ENCODE measurements around the gene XPO1.
"Not testable (repeated sequence)": the region's sequence is repeated elsewhere in the genome, so short reads cannot be mapped to it uniquely, and the experiment has no call there.

XPO1 gene, protein sequence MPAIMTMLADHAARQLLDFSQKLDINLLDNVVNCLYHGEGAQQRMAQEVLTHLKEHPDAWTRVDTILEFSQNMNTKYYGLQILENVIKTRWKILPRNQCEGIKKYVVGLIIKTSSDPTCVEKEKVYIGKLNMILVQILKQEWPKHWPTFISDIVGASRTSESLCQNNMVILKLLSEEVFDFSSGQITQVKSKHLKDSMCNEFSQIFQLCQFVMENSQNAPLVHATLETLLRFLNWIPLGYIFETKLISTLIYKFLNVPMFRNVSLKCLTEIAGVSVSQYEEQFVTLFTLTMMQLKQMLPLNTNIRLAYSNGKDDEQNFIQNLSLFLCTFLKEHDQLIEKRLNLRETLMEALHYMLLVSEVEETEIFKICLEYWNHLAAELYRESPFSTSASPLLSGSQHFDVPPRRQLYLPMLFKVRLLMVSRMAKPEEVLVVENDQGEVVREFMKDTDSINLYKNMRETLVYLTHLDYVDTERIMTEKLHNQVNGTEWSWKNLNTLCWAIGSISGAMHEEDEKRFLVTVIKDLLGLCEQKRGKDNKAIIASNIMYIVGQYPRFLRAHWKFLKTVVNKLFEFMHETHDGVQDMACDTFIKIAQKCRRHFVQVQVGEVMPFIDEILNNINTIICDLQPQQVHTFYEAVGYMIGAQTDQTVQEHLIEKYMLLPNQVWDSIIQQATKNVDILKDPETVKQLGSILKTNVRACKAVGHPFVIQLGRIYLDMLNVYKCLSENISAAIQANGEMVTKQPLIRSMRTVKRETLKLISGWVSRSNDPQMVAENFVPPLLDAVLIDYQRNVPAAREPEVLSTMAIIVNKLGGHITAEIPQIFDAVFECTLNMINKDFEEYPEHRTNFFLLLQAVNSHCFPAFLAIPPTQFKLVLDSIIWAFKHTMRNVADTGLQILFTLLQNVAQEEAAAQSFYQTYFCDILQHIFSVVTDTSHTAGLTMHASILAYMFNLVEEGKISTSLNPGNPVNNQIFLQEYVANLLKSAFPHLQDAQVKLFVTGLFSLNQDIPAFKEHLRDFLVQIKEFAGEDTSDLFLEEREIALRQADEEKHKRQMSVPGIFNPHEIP (N-terminal part only)

DNA sequence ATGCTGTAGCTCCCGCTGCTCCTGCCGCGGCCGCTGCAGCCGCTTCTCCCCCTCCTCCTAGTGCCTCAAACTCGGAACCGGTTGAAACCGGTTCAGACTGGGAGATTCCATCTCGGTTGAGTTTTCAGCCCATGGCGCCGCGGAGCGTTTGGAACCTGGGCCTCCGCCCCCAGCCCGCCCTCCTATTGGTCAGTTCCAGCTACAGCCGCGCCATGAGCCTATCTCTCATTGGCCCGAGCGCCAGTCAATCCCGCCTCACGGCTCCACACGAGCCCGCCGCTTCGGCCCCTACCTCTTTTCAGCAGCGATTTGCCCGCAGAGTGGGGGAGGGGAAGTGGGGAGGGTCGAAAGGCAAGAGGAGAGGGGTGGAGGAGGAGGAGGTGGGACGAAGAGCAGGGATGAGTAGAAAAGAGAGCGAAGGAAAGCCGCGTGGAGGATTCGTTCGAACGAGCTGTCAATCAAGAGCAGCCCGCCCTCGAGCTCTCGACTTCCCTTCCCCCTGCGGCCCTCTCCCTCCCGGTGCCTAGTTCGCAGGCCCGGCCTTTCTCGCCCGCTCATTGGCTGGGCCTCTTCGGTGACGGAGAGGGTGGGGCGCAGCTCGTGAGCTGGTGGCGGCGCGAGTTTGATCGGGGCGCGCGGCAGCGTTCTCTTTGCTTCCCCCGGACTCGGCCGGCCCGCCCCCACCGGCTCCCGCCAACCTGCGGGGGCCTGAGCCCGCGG, at the start of gene XPO1:
Gene XPO1, minus strand, starts transcription at position 157 of the 720 bp plus-strand sequence. CDS start 4,459 bp downstream, outside the sequence.
- peak within 1 kb of the TSS; percentile 80 for H3K27ac ChIP-seq (ENCODE audit: low read depth, low read length)
- peaks cover 9% of the 10 kb centered on the region; the same call in 1 of the 2 replicates for H3F3A ChIP-seq (ENCODE audit: control insufficient read depth, insufficient read depth)
- H3K9me3 ChIP-seq (ENCODE audit: control insufficient read depth, insufficient read depth, low read length) = no peaks in the 10 kb centered on the region
- peaks cover 44% of the 10 kb centered on the region for H3K36me3 ChIP-seq (ENCODE audit: control insufficient read depth, low read length)
- H3K4me1 ChIP-seq (ENCODE audit: control insufficient read depth, low read length) = peaks cover 34% of the 10 kb centered on the region
- H3K4me2 ChIP-seq (ENCODE audit: low read length) = peak within 1 kb of the TSS; percentile 88
- H3K4me3 ChIP-seq (ENCODE audit: low read length) = peak within 1 kb of the TSS; percentile 89
- TF ChIP-seq, protein P1, sequence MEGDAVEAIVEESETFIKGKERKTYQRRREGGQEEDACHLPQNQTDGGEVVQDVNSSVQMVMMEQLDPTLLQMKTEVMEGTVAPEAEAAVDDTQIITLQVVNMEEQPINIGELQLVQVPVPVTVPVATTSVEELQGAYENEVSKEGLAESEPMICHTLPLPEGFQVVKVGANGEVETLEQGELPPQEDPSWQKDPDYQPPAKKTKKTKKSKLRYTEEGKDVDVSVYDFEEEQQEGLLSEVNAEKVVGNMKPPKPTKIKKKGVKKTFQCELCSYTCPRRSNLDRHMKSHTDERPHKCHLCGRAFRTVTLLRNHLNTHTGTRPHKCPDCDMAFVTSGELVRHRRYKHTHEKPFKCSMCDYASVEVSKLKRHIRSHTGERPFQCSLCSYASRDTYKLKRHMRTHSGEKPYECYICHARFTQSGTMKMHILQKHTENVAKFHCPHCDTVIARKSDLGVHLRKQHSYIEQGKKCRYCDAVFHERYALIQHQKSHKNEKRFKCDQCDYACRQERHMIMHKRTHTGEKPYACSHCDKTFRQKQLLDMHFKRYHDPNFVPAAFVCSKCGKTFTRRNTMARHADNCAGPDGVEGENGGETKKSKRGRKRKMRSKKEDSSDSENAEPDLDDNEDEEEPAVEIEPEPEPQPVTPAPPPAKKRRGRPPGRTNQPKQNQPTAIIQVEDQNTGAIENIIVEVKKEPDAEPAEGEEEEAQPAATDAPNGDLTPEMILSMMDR (IDR thresholded peaks at IDR 0.05; ENCODE audit: low read depth, low read length, poor library complexity, severe bottlenecking) = no peak
- TF ChIP-seq EZH2phosphoT487 (IDR thresholded peaks at IDR 0.05; ENCODE audit: borderline replicate concordance, low read length) = no peak
- H3K9me2 ChIP-seq (replicated peaks; ENCODE audit: control insufficient read depth, low read length) = no peaks in the 10 kb centered on the region
- H3K79me2 ChIP-seq (ENCODE audit: control insufficient read depth, low read length) = peaks cover 54% of the 10 kb centered on the region
- H3K27me3 ChIP-seq (ENCODE audit: control insufficient read depth, low read length) = no peaks in the 10 kb centered on the region
- peaks cover 26% of the 10 kb centered on the region for H4K20me1 ChIP-seq (ENCODE audit: control insufficient read depth, insufficient read depth, low read depth, low read length)

DNA sequence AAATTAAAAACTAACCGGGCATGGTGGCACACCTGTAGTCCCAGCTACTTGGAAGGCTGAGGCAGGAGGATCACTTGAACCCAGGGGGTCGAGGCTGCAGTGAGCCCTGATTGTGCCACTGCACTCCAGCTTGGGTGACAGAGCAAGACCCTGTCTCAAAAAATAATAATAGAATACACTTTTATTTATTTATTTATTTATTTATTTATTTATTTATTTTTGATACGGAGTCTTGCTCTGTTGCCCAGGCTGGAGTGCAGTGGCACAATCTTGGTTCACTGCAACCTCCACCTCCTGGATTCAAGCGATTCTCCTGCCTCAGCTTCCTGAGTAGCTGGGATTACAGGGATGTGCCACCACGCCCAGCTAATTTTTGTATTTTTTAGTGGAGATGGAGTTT, 48.8 kb upstream of the XPO1 start:
- H3K9me3 ChIP-seq (ENCODE audit: control insufficient read depth, insufficient read depth, low read length); H3K79me2 ChIP-seq (ENCODE audit: control insufficient read depth, low read length); H3K4me3 ChIP-seq (ENCODE audit: low read length): not testable (repeated sequence)

DNA sequence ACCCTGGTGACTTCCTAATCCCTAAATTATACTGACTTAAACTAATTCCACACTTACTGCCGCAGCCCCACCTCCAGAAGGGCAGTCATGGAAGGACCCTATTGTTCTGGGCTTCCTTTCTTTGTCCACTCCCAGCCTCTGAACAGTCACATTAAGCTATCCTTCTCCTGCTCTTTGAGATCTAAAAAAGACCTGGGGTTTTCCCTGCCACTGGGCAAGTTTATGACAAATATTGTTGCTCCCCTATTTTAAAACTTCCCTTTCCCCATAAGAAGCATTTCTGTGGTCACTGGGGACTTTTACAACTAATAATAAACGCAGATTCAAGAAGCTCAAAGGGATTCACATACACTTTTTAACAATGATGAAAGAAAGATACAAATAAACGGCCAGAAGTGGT, 47.2 kb upstream of the XPO1 start:
- Histone ChIP-seq H3K9me2 (replicated peaks; ENCODE audit: control insufficient read depth, low read length) (no peaks in the 10 kb centered on the region), H4K20me1 (ENCODE audit: control insufficient read depth, insufficient read depth, low read depth, low read length) (no peaks in the 10 kb centered on the region), H3K27ac (ENCODE audit: low read depth, low read length) (no peak overlapping the region), H3F3A (ENCODE audit: control insufficient read depth, insufficient read depth) (no peaks in the 10 kb centered on the region), H3K4me3 (ENCODE audit: low read length) (no peak overlapping the region), H3K4me1 (ENCODE audit: control insufficient read depth, low read length) (peaks cover 5% of the 10 kb centered on the region), H3K27me3 (ENCODE audit: control insufficient read depth, low read length) (no peaks in the 10 kb centered on the region), H3K79me2 (ENCODE audit: control insufficient read depth, low read length) (no peaks in the 10 kb centered on the region), H3K4me2 (ENCODE audit: low read length) (0 out of 2 replicates have a peak overlapping the region, but pooled peaks have one; percentile 11), H3K9me3 (ENCODE audit: control insufficient read depth, insufficient read depth, low read length) (no peaks in the 10 kb centered on the region), H3K36me3 (ENCODE audit: control insufficient read depth, low read length) (no peaks in the 10 kb centered on the region)
- TF ChIP-seq EZH2phosphoT487 (IDR thresholded peaks at IDR 0.05; ENCODE audit: borderline replicate concordance, low read length) = no peak
- TF ChIP-seq, protein P1 (IDR thresholded peaks at IDR 0.05; ENCODE audit: low read depth, low read length, poor library complexity, severe bottlenecking) = no peak

More for the DNA sequence above, 48.8 kb upstream of the XPO1 start:
- H4K20me1 ChIP-seq (ENCODE audit: control insufficient read depth, insufficient read depth, low read depth, low read length); H3K4me2 ChIP-seq (ENCODE audit: low read length); H3K27ac ChIP-seq (ENCODE audit: low read depth, low read length); H3K27me3 ChIP-seq (ENCODE audit: control insufficient read depth, low read length); H3K4me1 ChIP-seq (ENCODE audit: control insufficient read depth, low read length); H3K36me3 ChIP-seq (ENCODE audit: control insufficient read depth, low read length); H3K9me2 ChIP-seq (replicated peaks; ENCODE audit: control insufficient read depth, low read length); H3F3A ChIP-seq (ENCODE audit: control insufficient read depth, insufficient read depth): not testable (repeated sequence)

DNA sequence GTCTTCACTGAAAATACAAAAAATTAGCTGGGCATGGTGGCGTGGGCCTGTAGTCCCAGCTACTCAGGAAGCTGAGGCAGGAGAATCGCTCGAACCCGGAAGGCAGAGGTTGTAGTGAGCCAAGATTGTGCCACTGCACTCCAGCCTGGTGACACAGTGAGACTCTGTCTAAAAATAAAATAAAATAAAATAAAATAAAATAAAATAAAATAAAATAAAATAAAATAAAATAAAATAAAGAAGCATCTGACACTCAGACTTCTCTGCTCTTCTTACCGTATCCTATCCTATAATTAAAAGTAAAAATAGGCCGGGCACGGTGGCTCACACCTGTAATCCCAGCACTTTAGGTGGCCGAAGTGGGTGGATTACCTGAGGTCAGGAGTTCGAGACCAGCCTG, 46.2 kb upstream of the XPO1 start:
- not testable (repeated sequence) for H3K36me3 ChIP-seq (ENCODE audit: control insufficient read depth, low read length); H3K79me2 ChIP-seq (ENCODE audit: control insufficient read depth, low read length); H3K9me3 ChIP-seq (ENCODE audit: control insufficient read depth, insufficient read depth, low read length); H3K27me3 ChIP-seq (ENCODE audit: control insufficient read depth, low read length); H3K4me2 ChIP-seq (ENCODE audit: low read length); H3F3A ChIP-seq (ENCODE audit: control insufficient read depth, insufficient read depth); H4K20me1 ChIP-seq (ENCODE audit: control insufficient read depth, insufficient read depth, low read depth, low read length); H3K4me3 ChIP-seq (ENCODE audit: low read length); H3K9me2 ChIP-seq (replicated peaks; ENCODE audit: control insufficient read depth, low read length); H3K27ac ChIP-seq (ENCODE audit: low read depth, low read length); H3K4me1 ChIP-seq (ENCODE audit: control insufficient read depth, low read length)
